Lung (tissue), 12 donors: ENCODE measurements around the gene HECTD1. TPM values are rescaled to one million over a fixed set of nuclear protein-coding genes. Genes with fewer than 3 reads are reported as not detected.

ENCODE experiments used
- ATAC-seq: fragments of 200-7000 bp; cut with Tn5 transposase; one replicate; pipeline ENCODE4 v1.9.1; 2020; ENCODE audit warnings: moderate number of reproducible peaks; ENCODE audit not compliant: insufficient read depth, low FRiP score
- DNase-seq, 3 donors: peaks; one replicate each; pipeline ENCODE4 v3.0.0-alpha.2; 2013 to 2017
- H3K27ac ChIP-seq, 2 donors: one replicate each; pipeline ENCODE4 v1.5.1; 2013; ENCODE audit warnings: mild to moderate bottlenecking in 2 of 2, moderate library complexity in 2 of 2, control low read depth in 1 of 2, inconsistent platforms in 1 of 2, low read depth in 1 of 2, low read length in 1 of 2
- H3K27me3 ChIP-seq, 3 donors: one replicate each; pipeline ENCODE4 v1.5.1; 2013; ENCODE audit warnings: low read length in 2 of 3; ENCODE audit not compliant: control insufficient read depth in 3 of 3, insufficient read depth in 3 of 3
- H3K36me3 ChIP-seq, 4 donors: one replicate each; pipeline ENCODE4 v1.5.1; 2013; ENCODE audit warnings: low read length in 4 of 4, mild to moderate bottlenecking in 1 of 4, moderate library complexity in 1 of 4; ENCODE audit not compliant: control insufficient read depth in 4 of 4, insufficient read depth in 4 of 4
- H3K4me1 ChIP-seq, 5 donors: one replicate each; pipeline ENCODE4 v1.5.1; 2013; ENCODE audit warnings: low read length in 5 of 5, mild to moderate bottlenecking in 2 of 5, moderate library complexity in 1 of 5; ENCODE audit not compliant: control insufficient read depth in 5 of 5, insufficient read depth in 5 of 5
- H3K4me3 ChIP-seq: one replicate; pipeline ENCODE4 v1.5.1; 2013; ENCODE audit warnings: mild to moderate bottlenecking, control low read depth, moderate library complexity
- H3K9ac ChIP-seq, 2 donors: one replicate each; pipeline ENCODE4 v1.5.1; 2013; ENCODE audit warnings: low read length in 2 of 2, control low read depth in 1 of 2; ENCODE audit not compliant: insufficient read depth in 1 of 2
- H3K9me3 ChIP-seq, 4 donors: one replicate each; pipeline ENCODE4 v1.5.1; 2013; ENCODE audit warnings: low read length in 3 of 4, mild to moderate bottlenecking in 1 of 4, moderate library complexity in 1 of 4; ENCODE audit not compliant: control insufficient read depth in 4 of 4, insufficient read depth in 3 of 4
- WGBS, 2 donors: extraction: QIAGEN DNeasy Blood & Tissue Kit; methylation state at CpG; one replicate each; pipeline ENCODE4 v1.1.7; 2013; 5-methylcytosine and 5-hydroxymethylcytosine counted together
- polyA plus RNA-seq, 2 donors: library from polyadenylated mRNA; stranded (reverse); fragments of 200-250 nt; gene quantifications; one replicate each; pipeline ENCODE4 v1.2.1, GENCODE V29; 2013
- total RNA-seq, 2 donors: library from RNA; depleted of rRNA in 1 of 2; stranded (reverse); fragments of >200 nt in 1 of 2; gene quantifications; one replicate each; pipeline ENCODE4 v1.2.1, GENCODE V29; 2014 to 2021
- TF ChIP-seq, protein P1 (sequence below): IDR thresholded peaks from 2 replicates; pipeline ENCODE4 v1.5.1; 2012; ENCODE audit warnings: mild to moderate bottlenecking; ENCODE audit errors: control extremely low read depth, extremely low read depth
- donor health status: control.
- donor health status: control.
- donor health status: Bipolar disorder and iron deficiency.
- donor health status: healthy.
- donor health status: DM: yes; HTN: yes; CAD: no.

HECTD1 gene
- total and polyA plus RNA-seq, 4 donors = 44.8 to 399 (median 97.9) TPM

DNA sequence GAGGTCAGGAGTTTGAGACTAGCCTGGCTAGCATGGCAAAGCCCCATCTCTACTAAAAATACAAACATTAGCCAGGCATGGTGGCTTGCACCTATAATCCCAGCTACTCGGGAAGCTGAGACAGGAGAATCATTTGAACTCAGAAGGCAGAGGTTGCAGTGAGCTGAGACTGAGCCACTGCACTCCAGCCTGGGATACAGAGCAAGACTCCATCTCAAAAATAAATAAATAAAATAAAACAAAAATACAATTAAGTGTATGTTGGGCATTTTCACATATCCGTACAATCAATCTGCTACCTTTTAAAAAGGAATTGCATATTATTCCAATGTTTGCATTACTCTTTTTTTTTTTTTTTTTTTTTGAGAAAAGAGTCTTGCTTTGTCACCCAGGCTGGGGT lies 47.7 kb upstream of the HECTD1 start:
- ATAC-seq (no peak), DNase-seq (no peak)
- H3K27me3 ChIP-seq = no peaks in the 10 kb centered on the region
- H3K4me3 ChIP-seq = no peak overlapping the region
- peaks cover 0 to 3% (median 0%) of the 10 kb centered on the region in 5 donors for H3K4me1 ChIP-seq
- H3K9me3 ChIP-seq = no peaks in the 10 kb centered on the region
- no peaks in the 10 kb centered on the region for H3K36me3 ChIP-seq
- no peak overlapping the region for H3K9ac ChIP-seq
- TF ChIP-seq, protein P1, sequence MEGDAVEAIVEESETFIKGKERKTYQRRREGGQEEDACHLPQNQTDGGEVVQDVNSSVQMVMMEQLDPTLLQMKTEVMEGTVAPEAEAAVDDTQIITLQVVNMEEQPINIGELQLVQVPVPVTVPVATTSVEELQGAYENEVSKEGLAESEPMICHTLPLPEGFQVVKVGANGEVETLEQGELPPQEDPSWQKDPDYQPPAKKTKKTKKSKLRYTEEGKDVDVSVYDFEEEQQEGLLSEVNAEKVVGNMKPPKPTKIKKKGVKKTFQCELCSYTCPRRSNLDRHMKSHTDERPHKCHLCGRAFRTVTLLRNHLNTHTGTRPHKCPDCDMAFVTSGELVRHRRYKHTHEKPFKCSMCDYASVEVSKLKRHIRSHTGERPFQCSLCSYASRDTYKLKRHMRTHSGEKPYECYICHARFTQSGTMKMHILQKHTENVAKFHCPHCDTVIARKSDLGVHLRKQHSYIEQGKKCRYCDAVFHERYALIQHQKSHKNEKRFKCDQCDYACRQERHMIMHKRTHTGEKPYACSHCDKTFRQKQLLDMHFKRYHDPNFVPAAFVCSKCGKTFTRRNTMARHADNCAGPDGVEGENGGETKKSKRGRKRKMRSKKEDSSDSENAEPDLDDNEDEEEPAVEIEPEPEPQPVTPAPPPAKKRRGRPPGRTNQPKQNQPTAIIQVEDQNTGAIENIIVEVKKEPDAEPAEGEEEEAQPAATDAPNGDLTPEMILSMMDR = no peak
- 94 to 98% methylated on average over 2 of the region's 2 CpGs for WGBS, 2 donors
- H3K27ac ChIP-seq = no peak overlapping the region

DNA sequence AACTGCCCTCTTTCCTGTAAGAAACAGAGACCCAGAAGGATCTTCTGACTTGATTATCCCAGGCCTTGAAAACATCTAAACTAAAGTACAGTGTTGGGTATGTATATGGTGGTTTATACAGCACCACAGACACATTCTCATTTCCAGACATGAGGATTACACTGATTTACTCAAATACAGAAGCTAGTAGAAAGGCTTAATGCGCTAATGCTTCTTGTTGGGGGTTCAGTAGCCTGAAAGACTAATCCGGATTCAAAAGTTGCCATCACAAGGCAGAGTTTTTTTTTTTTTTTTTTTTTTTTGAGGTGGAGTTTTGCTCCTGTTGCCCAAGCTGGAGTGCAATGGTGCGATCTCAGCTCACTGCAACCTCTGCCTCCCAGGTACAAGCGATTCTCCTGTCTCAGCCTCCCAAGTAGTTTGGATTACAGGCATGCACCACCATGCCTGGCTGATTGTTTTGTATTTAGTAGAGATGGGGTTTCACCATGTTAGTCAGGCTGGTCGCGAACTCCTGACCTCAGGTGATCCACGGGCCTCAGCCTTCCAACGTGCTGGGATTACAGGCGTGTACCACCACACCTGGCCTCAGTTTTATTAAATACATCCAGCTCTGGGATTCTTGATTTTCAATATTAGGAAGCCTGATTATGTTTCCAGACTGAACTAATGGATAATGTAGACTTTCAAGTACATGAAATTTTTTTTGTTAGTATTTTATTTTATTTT lies 46.3 kb upstream of the HECTD1 start:
- ATAC-seq = no peak
- H3K4me3 ChIP-seq = no peak overlapping the region
- no peak for DNase-seq
- 95 to 96% methylated on average over 9 of the region's 9 CpGs for WGBS, 2 donors
- H3K27ac ChIP-seq = no peak overlapping the region
- peaks cover 0 to 3% (median 0%) of the 10 kb centered on the region in 5 donors for H3K4me1 ChIP-seq
- H3K9me3 ChIP-seq = no peaks in the 10 kb centered on the region
- TF ChIP-seq, protein P1 = no peak
- no peaks in the 10 kb centered on the region for H3K27me3 ChIP-seq
- H3K36me3 ChIP-seq = no peaks in the 10 kb centered on the region
- no peak overlapping the region for H3K9ac ChIP-seq

DNA sequence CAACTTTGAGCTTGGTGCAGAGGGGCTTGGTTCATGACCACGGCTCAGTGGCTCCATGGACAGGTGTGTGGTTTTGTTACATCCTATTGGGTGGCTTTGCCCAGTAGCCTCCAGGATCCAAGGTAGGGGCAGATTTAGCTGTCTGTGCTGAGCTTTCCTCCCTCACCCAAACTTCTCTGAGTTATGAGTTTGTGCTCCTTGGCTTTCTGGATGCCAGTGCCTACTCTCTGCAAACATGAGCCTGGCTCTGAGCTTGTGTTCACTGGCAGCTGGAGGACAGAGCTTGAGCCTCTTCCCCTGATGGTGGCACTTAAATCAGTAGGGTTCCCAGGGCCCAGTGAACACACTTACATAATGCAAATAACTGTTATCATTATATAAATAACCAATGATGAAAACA lies 45.3 kb upstream of the HECTD1 start:
- Histone ChIP-seq H3K4me1 (peaks cover 0 to 3% (median 0%) of the 10 kb centered on the region in 5 donors), H3K9ac (no peak overlapping the region), H3K36me3 (no peaks in the 10 kb centered on the region), H3K27ac (peak overlapping the region in 1 of 2 donors; percentile 40), H3K27me3 (no peaks in the 10 kb centered on the region), H3K9me3 (no peaks in the 10 kb centered on the region), H3K4me3 (no peak overlapping the region)
- WGBS, 2 donors = 88 to 100% methylated on average over 1 of the region's 1 CpG
- DNase-seq = no peak
- TF ChIP-seq, protein P1 = no peak
- no peak for ATAC-seq
